DMS114 treated with DMSO at 0.1 percent for 48 hours (cell line): Measurements from ENCODE around the gene HSPA4.
"Not testable (repeated sequence)": the region's sequence is repeated elsewhere in the genome, so short reads cannot be mapped to it uniquely, and the experiment has no call there.

Source experiments
- DNase-seq: peaks from one replicate; lab custom pipeline; 2025; ENCODE audit not compliant: unreplicated experiment; lab: John Stamatoyannopoulos, UW

HSPA4 gene

DNA sequence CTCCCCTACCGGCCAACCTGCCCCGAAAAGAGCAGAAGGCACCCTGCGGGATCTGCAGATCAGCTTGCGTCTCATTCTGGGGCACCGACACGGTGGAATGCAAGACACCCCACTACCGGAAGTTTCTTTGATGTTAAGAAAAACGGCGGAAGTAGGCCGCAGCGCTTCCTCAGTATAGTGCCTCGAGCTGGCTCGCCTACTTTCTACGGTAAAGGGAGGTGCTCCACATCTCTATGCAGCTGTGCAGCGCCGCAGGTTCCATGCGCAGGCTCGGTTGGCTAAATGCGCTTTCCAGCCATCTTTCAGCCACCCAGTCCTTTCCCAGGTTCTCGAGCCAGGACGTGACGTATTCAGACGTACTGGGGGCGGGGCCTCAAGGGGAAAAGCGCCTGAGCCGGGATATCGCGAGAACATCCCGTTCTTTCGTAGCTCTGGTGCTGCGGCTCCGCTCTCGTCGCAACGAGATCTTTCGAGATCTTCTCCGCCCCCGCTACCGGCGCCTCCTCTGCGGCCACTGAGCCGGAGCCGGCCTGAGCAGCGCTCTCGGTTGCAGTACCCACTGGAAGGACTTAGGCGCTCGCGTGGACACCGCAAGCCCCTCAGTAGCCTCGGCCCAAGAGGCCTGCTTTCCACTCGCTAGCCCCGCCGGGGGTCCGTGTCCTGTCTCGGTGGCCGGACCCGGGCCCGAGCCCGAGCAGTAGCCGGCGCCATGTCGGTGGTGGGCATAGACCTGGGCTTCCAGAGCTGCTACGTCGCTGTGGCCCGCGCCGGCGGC is at the start of gene HSPA4:
TSS of gene HSPA4 (plus strand) at position 472 of the 775 bp plus-strand sequence. CDS start at position 710, 238 bp downstream.
- DNase-seq, result peak; percentile 97

- DNase-seq, result no peak
Measured at GRCh38 chr5:133006653-133007052, 45.2 kb upstream of the HSPA4 start.

DNA sequence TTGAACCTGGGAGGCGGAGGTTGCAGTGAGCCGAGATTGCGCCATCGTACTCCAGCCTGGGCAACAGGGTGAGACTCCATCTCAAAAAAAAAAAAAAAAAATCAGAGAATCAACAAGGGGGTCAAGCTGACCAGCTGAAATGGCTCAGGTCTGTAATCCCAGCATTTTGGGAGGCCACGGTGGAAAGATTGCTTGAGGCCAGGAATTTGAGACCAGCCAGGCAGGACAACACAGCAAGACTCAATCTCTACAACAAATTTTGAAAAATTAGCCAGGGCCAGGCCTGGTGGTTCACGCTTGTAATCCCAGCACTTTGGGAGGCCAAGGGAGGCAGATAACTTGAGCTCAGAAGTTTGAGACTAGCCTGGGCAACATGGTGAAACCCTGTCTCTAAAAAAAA is 43.4 kb upstream of the HSPA4 start:
- DNase-seq, result not testable (repeated sequence)

DNA sequence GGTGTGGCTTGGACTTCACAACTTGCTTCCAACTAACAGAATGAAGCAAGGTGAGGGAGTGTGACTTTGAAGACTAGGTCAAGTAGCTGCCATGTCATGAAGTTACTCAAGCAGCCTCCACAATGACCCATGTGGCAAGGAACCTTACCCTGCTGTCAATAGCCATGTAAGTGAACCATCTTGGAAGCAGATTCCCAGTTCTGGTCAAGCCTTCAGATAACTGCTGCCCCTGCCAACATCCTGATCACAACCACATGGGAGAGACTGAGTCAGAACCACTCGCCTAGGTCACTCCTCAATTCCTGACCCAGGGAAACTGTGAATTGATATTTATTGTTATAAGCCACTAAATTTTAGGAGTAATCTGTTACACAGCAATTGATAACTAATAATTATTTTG is 36.3 kb upstream of the HSPA4 start:
- no peak for DNase-seq

DNA sequence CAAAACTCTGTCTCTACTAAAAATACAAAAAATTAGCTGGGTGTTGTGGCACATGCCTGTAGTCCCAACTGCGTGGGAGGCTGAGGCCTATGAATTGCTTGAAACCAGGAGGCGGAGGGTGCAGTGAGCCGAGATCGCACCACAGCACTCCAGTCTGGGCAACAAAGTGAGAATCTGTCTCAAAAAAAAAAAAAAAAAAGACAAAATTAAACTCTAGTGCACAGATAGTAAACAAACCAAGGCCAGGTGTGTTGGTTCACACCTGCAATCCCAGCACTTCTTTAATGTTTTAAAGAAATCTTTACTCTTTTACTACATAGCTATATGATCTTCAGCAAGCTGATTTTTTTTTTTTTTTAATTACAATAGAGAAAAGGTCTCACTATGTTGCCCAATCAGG is 33.8 kb upstream of the HSPA4 start:
- no peak for DNase-seq

GRCh38 chr5:133019471-133019870 is 32.3 kb upstream of the HSPA4 start:
- not testable (repeated sequence) for DNase-seq

DNA sequence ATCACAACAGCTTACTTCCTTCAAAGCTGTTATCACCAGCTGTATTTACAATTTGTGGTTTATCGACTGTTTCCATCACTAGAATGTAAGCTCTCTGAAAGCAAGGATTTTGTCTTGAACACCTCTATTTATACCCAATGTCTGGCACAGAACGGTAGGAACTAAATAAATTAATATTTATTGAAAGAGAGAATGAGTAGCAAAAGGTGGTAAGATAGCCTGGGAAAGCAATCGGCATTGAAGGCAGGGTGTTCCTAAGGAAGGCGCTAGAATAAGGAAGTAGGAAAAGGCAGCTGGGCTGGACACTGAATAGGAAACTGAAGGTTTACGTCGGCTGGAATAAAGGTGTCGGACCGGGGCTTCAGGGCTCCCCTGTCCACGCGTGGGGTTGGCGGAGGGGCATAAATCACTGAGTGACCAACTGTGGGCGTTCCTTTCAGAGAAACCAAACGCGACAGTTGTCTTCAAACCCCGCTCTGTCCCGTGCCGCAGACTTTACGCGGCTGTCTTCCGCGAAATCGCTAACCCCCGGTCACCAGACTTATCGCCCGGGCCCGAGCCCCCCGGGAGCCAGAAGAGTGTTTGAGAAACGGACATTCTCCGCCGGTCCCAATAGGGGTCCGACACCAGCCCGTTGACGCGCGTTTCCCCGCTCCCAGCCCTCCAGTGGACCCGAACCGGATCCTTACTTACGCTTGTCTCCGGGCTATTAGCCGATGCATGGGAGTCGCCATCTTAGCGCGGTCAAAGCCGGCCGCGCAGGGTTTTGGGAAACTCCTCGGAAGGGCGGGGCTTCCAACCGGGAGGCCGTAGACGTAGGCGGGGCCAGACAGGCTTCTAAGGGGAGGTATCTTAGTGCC is 25.8 kb upstream of the HSPA4 start, which contains the start of gene ZCCHC10:
TSS of gene ZCCHC10 (minus strand) at position 746 of the 860 bp plus-strand sequence. CDS start at position 734, 12 bp downstream.
- DNase-seq, result peak; percentile 91

DNA sequence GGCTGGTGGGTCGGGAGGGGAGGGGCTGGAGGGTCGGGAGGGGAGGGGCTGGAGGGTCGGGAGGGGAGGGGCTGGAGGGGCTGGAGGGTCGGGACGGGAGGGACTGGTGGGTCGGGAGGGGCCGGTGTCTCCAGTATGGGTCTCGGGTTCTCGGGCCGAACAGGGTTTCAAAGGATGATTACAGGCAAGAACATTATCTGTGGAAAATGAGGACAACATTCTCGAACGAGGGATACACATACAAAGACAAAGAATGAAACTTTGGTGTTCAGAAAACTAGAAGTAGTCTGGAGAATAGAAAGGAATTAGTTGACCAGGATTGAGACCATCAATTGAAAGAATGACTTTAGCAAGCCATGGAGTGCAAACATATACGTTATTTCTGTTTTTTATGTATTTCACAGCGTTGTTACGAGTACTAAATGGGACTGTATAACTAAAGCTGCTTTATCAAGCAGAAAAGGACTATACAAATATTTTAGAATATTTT is 25.1 kb upstream of the HSPA4 start:
- DNase-seq, result no peak

GRCh38 chr5:133029416-133029815 is 22.4 kb upstream of the HSPA4 start:
- DNase-seq, result no peak

- DNase-seq, result no peak
Measured at GRCh38 chr5:133030343-133031005, 21.3 kb upstream of the HSPA4 start.

- DNase-seq, result no peak
Measured at GRCh38 chr5:133032852-133033742, 18.7 kb upstream of the HSPA4 start.

- DNase-seq, result no peak
Measured at GRCh38 chr5:133034064-133034463, 17.7 kb upstream of the HSPA4 start.

DNA sequence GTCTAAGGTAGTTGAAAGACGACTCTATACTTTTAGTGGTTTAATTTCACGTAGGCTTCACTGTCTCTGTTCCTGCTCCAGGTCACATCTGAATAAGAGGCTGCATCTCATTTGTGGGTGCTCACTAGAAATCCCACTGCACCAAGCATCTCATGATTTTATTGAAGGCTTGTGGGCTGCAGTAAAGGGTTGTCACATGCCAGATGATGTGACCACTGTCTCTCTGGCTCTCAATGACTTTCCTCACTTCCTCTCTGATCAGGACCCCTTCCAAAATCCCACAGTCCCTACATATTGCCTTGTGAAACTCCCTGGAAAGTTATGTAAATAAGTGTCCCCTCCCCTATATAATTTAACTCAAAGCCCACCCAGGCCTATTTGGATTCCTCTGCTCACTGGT is 16.6 kb upstream of the HSPA4 start:
- no peak for DNase-seq

DNA sequence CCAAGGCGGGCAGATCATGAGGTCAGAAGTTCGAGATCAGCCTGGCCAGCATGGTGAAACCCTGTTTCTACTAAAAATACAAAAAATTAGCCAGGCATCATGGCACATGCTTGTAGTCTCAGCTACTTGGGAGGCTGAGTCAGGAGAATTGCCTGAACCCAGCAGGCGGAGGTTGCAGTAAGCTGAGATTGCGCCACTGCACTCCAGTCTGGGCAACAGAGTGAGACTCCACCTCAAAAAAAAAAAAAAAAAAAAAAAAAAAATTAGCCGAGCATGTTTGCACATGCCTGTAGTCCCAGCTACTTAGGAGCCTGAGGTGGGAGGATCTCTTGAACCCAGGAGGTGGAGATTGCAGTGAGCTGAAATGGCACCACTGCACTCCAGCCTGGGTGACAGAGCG is 15.1 kb upstream of the HSPA4 start:
- not testable (repeated sequence) for DNase-seq

- DNase-seq, result no peak
Measured at GRCh38 chr5:133041157-133041784, 10.5 kb upstream of the HSPA4 start.

DNA sequence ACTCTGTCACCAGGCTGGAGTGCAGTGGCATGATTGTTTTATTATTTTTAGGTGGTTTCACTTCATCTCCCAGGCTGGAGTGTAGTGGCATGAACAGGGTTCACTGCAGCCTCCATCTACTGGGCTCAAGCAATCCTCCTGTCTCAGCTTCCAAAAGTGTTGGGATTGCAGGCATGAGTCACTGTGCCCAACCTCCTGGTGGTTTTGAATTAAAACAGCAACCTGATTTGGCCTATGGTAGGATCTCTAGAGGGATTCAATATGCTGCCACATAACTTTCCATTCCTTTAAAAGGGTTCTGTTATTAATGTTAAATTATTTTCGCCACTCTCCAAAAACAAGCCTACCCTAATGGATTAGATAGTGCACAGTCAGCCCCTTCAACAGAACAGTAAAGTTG is 9.9 kb upstream of the HSPA4 start:
- DNase-seq, result no peak

- not testable (repeated sequence) for DNase-seq
Measured at GRCh38 chr5:133046560-133046959, 5.3 kb upstream of the HSPA4 start.

GRCh38 chr5:133047404-133047803 is 4.4 kb upstream of the HSPA4 start:
- DNase-seq, result no peak

- DNase-seq, result no peak
Measured at GRCh38 chr5:133048993-133049725, 2.7 kb upstream of the HSPA4 start.
